ENCODE results near the gene SPDYE6. TPM values are rescaled to one million over a fixed set of nuclear protein-coding genes. Genes with fewer than 3 reads are reported as not detected.
"Not testable (repeated sequence)": the region's sequence is repeated elsewhere in the genome, so short reads cannot be mapped to it uniquely, and the experiment has no call there.

The SPDYE6 gene
- polyA plus RNA-seq, 1 donor (not counting 4 experiments of a cell fraction or from before 2014, with no cell fraction given), result not detected

DNA sequence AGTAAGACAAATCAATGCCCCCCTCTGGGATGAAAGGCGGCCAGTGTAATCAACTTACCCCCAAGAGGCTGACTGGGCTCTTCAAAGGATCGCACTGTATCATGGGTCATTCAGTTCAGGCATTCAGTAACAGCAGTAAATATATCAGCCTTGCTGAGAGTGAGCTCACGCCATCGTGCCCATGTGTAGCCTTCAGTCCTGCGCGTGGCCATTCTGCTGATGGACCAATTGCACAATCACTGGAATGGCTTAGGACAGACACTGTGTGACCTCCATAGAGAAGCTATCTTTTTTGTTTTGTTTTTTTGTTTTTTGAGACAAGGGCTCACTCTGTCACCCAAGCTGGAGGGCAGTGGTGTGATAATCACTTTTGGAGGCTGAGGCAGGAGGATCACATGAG is 30.8 kb upstream of the SPDYE6 start:
- dilution Hi-C loops (cut with MboI; ENCODE audit: extremely low pct_ligation_motif_present, low sequenced_read_pairs), result no loop called here
- TF ChIP-seq, protein P1, sequence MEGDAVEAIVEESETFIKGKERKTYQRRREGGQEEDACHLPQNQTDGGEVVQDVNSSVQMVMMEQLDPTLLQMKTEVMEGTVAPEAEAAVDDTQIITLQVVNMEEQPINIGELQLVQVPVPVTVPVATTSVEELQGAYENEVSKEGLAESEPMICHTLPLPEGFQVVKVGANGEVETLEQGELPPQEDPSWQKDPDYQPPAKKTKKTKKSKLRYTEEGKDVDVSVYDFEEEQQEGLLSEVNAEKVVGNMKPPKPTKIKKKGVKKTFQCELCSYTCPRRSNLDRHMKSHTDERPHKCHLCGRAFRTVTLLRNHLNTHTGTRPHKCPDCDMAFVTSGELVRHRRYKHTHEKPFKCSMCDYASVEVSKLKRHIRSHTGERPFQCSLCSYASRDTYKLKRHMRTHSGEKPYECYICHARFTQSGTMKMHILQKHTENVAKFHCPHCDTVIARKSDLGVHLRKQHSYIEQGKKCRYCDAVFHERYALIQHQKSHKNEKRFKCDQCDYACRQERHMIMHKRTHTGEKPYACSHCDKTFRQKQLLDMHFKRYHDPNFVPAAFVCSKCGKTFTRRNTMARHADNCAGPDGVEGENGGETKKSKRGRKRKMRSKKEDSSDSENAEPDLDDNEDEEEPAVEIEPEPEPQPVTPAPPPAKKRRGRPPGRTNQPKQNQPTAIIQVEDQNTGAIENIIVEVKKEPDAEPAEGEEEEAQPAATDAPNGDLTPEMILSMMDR (optimal IDR thresholded peaks at IDR 0.05 in 1 of 3, IDR thresholded peaks at IDR 0.05 in 1 of 3, conservative IDR thresholded peaks at IDR 0.05 in 1 of 3; ENCODE audit: extremely low read depth in 1 of 3, insufficient read depth in 2 of 3, low read length in 3 of 3), result no peak
- TF ChIP-seq EZH2 (IDR thresholded peaks at IDR 0.05; ENCODE audit: low read length), result no peak
- no peak overlapping the region for H3K4me3 ChIP-seq (ENCODE audit: control insufficient read depth in 2 of 3, extremely low read depth in 1 of 3, insufficient read depth in 2 of 3, low read depth in 1 of 3, low read length in 3 of 3)
- H3K36me3 ChIP-seq (ENCODE audit: control insufficient read depth in 2 of 2, extremely low read depth in 1 of 2, insufficient read depth in 2 of 2, low read length in 2 of 2), result peaks cover 4 to 5% of the 10 kb centered on the region in 2 experiments
- no peak overlapping the region for H3K27ac ChIP-seq (ENCODE audit: control insufficient read depth, insufficient read depth, low read length)
- FAIRE-seq, result no peak
- no peaks in the 10 kb centered on the region for H3K9me1 ChIP-seq (ENCODE audit: control insufficient read depth, extremely low read depth, insufficient read depth, low read length)
- H3K9me3 ChIP-seq (ENCODE audit: control insufficient read depth, low read depth, low read length), result no peaks in the 10 kb centered on the region
- no peaks in the 10 kb centered on the region for H4K20me1 ChIP-seq (ENCODE audit: control insufficient read depth, extremely low read depth, insufficient read depth, low read length)
- no peak overlapping the region for H2AFZ ChIP-seq (ENCODE audit: control insufficient read depth, low read length)
- H3K27me3 ChIP-seq (ENCODE audit: control insufficient read depth, extremely low read depth, insufficient read depth, low read length), result no peaks in the 10 kb centered on the region
- DNase-seq (ENCODE audit: low read depth, low spot score), result no peak
- H3K4me1 ChIP-seq (ENCODE audit: control insufficient read depth, extremely low read depth, insufficient read depth, low read length), result no peaks in the 10 kb centered on the region
- H3K4me2 ChIP-seq (ENCODE audit: control insufficient read depth, extremely low read depth, insufficient read depth, low read depth, low read length), result no peak overlapping the region
- H3K9ac ChIP-seq (ENCODE audit: control insufficient read depth, extremely low read depth, insufficient read depth, low read length), result no peak overlapping the region
- no peaks in the 10 kb centered on the region for H3K79me2 ChIP-seq (ENCODE audit: control insufficient read depth, insufficient read depth, low read length)

DNA sequence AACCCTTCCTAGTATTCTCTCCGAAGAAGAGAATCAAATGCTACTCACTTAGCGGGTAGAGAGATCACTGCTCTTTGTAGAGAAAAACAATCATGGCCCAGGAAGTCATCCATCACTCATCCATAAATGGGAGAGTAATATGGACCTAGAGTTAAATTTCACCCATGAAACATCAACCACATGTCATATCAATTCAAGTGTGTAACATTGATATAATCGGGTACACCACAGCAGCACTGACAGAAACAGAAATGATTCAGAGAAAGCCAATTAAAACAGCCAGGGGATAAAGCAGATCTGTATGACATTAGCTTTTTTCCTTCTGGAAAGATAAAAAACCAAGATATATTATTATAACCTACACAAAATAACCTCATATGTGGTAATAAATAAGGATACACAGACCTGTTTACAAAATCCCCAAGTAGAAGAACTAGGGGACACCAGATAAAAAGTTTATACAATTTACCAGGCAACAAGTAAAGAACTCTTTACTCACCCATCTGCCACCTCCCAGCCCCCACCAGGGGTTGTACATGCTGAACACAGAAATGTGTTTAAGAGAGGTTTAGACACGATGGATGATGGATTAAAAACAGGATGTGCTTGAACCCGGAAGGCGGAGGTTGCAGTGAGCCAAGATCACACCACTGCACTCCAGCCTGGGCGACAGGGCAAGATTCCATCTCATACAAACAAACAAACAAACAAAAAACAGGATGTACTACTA is 25.6 kb upstream of the SPDYE6 start:
- FAIRE-seq, result not testable (repeated sequence)

GRCh38 chr7:102380837-102381236 is 24.6 kb upstream of the SPDYE6 start:
- DNase-seq (ENCODE audit: low read depth, low spot score); dilution Hi-C loops (cut with MboI; ENCODE audit: extremely low pct_ligation_motif_present, low sequenced_read_pairs); H2AFZ ChIP-seq (ENCODE audit: control insufficient read depth, low read length); H3K4me2 ChIP-seq (ENCODE audit: control insufficient read depth, extremely low read depth, insufficient read depth, low read depth, low read length); H3K27me3 ChIP-seq (ENCODE audit: control insufficient read depth, extremely low read depth, insufficient read depth, low read length); H3K9ac ChIP-seq (ENCODE audit: control insufficient read depth, extremely low read depth, insufficient read depth, low read length); H3K27ac ChIP-seq (ENCODE audit: control insufficient read depth, insufficient read depth, low read length); H3K9me3 ChIP-seq (ENCODE audit: control insufficient read depth, low read depth, low read length); H4K20me1 ChIP-seq (ENCODE audit: control insufficient read depth, extremely low read depth, insufficient read depth, low read length); H3K4me1 ChIP-seq (ENCODE audit: control insufficient read depth, extremely low read depth, insufficient read depth, low read length); H3K79me2 ChIP-seq (ENCODE audit: control insufficient read depth, insufficient read depth, low read length); FAIRE-seq; H3K9me1 ChIP-seq (ENCODE audit: control insufficient read depth, extremely low read depth, insufficient read depth, low read length); H3K4me3 ChIP-seq (ENCODE audit: control insufficient read depth in 2 of 3, extremely low read depth in 1 of 3, insufficient read depth in 2 of 3, low read depth in 1 of 3, low read length in 3 of 3): not testable (repeated sequence)
- peaks cover 11 to 12% of the 10 kb centered on the region in 2 experiments for H3K36me3 ChIP-seq (ENCODE audit: control insufficient read depth in 2 of 2, extremely low read depth in 1 of 2, insufficient read depth in 2 of 2, low read length in 2 of 2)

More for the DNA sequence above, 25.6 kb upstream of the SPDYE6 start:
- H3K79me2 ChIP-seq (ENCODE audit: control insufficient read depth, insufficient read depth, low read length); dilution Hi-C loops (cut with MboI; ENCODE audit: extremely low pct_ligation_motif_present, low sequenced_read_pairs); H3K4me2 ChIP-seq (ENCODE audit: control insufficient read depth, extremely low read depth, insufficient read depth, low read depth, low read length); H3K27me3 ChIP-seq (ENCODE audit: control insufficient read depth, extremely low read depth, insufficient read depth, low read length); H3K9me1 ChIP-seq (ENCODE audit: control insufficient read depth, extremely low read depth, insufficient read depth, low read length); DNase-seq (ENCODE audit: low read depth, low spot score); H3K4me1 ChIP-seq (ENCODE audit: control insufficient read depth, extremely low read depth, insufficient read depth, low read length); H3K9ac ChIP-seq (ENCODE audit: control insufficient read depth, extremely low read depth, insufficient read depth, low read length); H3K27ac ChIP-seq (ENCODE audit: control insufficient read depth, insufficient read depth, low read length); H4K20me1 ChIP-seq (ENCODE audit: control insufficient read depth, extremely low read depth, insufficient read depth, low read length); H3K4me3 ChIP-seq (ENCODE audit: control insufficient read depth in 2 of 3, extremely low read depth in 1 of 3, insufficient read depth in 2 of 3, low read depth in 1 of 3, low read length in 3 of 3); H3K9me3 ChIP-seq (ENCODE audit: control insufficient read depth, low read depth, low read length); H2AFZ ChIP-seq (ENCODE audit: control insufficient read depth, low read length): not testable (repeated sequence)
- peaks cover 12 to 14% of the 10 kb centered on the region in 2 experiments for H3K36me3 ChIP-seq (ENCODE audit: control insufficient read depth in 2 of 2, extremely low read depth in 1 of 2, insufficient read depth in 2 of 2, low read length in 2 of 2)
